PC-9 (cell line): ENCODE results near the gene RACK1.

Source experiments
- EZH2 ChIP-seq: fragments of 200-600 bp; sonication (generic); IDR thresholded peaks from 2 replicates; pipeline ENCODE4 v1.8.0; 2017; ENCODE audit warnings: antibody characterized with exemption, low read depth
- TF ChIP-seq, protein P1 (sequence below): fragments of 200-600 bp; sonication (generic); conservative IDR thresholded peaks from 2 replicates; pipeline ENCODE4 v1.6.1; 2017; ENCODE audit warnings: mixed run types, antibody characterized with exemption, mild to moderate bottlenecking, moderate library complexity

DNA sequence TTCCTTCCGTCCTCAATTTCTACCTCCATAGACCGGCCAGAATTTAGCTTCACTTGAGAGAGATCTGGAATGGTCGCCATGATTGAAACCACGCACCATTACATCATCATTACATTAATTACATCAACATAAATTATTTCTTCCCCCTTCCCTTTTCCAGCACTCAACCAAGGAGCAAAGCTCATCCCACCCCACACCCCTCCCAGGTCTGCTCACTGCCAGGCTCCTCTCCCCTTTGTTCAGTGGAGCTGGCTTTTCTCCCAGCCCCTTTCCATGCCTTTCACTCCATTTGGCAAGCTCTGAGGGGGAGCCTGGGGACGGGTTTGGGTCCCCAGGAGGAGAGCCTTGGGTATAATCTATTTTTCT, 8.4 kb downstream of the RACK1 start:
- TF ChIP-seq, protein P1, sequence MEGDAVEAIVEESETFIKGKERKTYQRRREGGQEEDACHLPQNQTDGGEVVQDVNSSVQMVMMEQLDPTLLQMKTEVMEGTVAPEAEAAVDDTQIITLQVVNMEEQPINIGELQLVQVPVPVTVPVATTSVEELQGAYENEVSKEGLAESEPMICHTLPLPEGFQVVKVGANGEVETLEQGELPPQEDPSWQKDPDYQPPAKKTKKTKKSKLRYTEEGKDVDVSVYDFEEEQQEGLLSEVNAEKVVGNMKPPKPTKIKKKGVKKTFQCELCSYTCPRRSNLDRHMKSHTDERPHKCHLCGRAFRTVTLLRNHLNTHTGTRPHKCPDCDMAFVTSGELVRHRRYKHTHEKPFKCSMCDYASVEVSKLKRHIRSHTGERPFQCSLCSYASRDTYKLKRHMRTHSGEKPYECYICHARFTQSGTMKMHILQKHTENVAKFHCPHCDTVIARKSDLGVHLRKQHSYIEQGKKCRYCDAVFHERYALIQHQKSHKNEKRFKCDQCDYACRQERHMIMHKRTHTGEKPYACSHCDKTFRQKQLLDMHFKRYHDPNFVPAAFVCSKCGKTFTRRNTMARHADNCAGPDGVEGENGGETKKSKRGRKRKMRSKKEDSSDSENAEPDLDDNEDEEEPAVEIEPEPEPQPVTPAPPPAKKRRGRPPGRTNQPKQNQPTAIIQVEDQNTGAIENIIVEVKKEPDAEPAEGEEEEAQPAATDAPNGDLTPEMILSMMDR = no peak
- no peak for TF ChIP-seq EZH2
